Measurements from ENCODE around the gene PRKCA. TPM values are rescaled to one million over a fixed set of nuclear protein-coding genes. Genes with fewer than 3 reads are reported as not detected.

Gene PRKCA
- polyA plus RNA-seq, 2 of the 4 experiments (the other 2 are of a cell fraction): 28.8 to 65.0 TPM

DNA sequence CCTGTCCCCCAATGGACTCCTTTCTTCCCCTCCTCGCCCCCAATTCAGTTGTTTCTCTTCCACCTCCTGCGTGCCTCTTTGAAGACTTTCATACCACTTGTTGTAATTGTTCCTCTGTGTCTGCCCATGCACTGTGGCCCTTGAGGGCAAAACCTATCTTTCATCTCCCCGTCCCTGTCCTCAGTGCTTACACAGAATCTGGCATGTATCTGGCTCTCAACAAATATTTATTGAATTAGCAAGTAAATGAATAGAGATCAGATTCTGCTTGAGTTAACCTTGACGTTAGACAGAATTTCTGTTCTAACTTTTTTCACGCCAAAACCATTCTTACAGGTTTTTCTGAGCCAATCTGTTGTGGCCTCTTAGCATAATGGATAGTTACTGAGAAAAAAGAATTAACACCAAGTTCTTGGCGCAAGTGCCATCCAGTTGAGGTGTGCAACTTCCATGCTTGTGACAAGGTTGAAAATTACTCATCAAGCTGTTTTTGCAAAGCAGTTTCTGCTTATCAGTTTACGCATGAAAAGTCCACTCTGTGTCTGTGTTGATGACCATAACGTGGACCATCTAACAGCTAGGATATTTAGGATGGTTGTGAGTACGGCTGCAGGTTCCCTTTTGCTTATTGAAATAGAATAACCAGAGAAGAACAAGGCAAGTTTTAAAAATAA, 215.1 kb downstream of the PRKCA start:
- ChIA-PET POLR2A (no interaction called here), CTCF (interaction anchor here (1.0 to 4.0 kb wide), 3 partner anchors 12 to 49 kb away, joined by 3 to 15 read pairs (median 4); no protein-coding TSS in a partner anchor)
- Histone ChIP-seq H3K4me2 (peak overlapping the region; percentile 12; the same call in 1 of the 3 replicates), H3K27ac (0 out of 6 replicates have a peak overlapping the region, but pooled peaks of 1 of the 2 experiments have one; percentile 16), H3K4me1 (peaks cover 33% of the 10 kb centered on the region), H3K4me3 (no peak overlapping the region), H3K9me3 (no peaks in the 10 kb centered on the region)
- FAIRE-seq (no peak), DNase-seq (ENCODE audit: low read depth in 1 of 2, low spot score in 1 of 2) (no peak), ATAC-seq (no peak)
- no peak for TF ChIP-seq MAZ (IDR thresholded peaks at IDR 0.05; ENCODE audit: borderline replicate concordance, low read depth, low read length)
- TF ChIP-seq, protein P1, sequence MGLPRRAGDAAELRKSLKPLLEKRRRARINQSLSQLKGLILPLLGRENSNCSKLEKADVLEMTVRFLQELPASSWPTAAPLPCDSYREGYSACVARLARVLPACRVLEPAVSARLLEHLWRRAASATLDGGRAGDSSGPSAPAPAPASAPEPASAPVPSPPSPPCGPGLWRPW (IDR thresholded peaks at IDR 0.05): no peak
- TF ChIP-seq RAD21 (conservative IDR thresholded peaks at IDR 0.05 in 1 of 2, IDR thresholded peaks at IDR 0.05 in 1 of 2): no peak
- no peak for TF ChIP-seq CBX8 (IDR thresholded peaks at IDR 0.05)
- TF ChIP-seq JUNB (IDR thresholded peaks at IDR 0.05): no peak
- TF ChIP-seq CBX2 (IDR thresholded peaks at IDR 0.05; ENCODE audit: borderline replicate concordance, low read depth): no peak
- no peak for TF ChIP-seq NFE2L2 (conservative IDR thresholded peaks at IDR 0.05; ENCODE audit: low read length)
- TF ChIP-seq, protein P2, sequence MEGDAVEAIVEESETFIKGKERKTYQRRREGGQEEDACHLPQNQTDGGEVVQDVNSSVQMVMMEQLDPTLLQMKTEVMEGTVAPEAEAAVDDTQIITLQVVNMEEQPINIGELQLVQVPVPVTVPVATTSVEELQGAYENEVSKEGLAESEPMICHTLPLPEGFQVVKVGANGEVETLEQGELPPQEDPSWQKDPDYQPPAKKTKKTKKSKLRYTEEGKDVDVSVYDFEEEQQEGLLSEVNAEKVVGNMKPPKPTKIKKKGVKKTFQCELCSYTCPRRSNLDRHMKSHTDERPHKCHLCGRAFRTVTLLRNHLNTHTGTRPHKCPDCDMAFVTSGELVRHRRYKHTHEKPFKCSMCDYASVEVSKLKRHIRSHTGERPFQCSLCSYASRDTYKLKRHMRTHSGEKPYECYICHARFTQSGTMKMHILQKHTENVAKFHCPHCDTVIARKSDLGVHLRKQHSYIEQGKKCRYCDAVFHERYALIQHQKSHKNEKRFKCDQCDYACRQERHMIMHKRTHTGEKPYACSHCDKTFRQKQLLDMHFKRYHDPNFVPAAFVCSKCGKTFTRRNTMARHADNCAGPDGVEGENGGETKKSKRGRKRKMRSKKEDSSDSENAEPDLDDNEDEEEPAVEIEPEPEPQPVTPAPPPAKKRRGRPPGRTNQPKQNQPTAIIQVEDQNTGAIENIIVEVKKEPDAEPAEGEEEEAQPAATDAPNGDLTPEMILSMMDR (IDR thresholded peaks at IDR 0.05): no peak
- no peak for TF ChIP-seq RNF2 (IDR thresholded peaks at IDR 0.05; ENCODE audit: borderline replicate concordance, low read depth)
- WGBS (ENCODE audit: missing lambda C conversion rate): 67% methylated on average over 9 of the region's 9 CpGs

DNA sequence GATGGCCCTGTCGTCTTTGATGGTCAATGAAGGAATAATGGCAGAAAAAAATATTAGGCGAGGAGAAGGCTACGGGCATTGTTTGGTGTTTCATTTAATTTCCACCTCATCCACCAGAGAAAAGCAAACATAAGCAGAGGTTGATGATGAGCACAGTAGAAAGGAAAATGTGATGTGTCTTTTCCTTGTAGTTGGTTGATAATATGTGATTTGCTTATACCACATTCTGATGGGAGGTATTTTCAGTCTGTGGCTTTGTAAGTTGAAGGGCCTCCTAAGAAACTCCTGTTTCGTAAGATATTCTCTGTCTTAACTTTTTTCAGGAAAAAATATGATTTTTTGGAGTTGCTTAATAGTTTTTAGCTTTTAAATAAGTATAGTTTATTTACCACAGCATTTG, 215.7 kb downstream of the PRKCA start:
- no peak for DNase-seq (ENCODE audit: low read depth in 1 of 2, low spot score in 1 of 2)
- FAIRE-seq: no peak
- ChIA-PET POLR2A (no interaction called here), CTCF (interaction anchor here (1.7 to 4.0 kb wide), 2 partner anchors 13 to 49 kb away, joined by 4 to 15 read pairs; no protein-coding TSS in a partner anchor)
- no peak for ATAC-seq
- 0 out of 6 replicates have a peak overlapping the region, but pooled peaks of 1 of the 2 experiments have one; percentile 16 for H3K27ac ChIP-seq
- H3K4me2 ChIP-seq: no peak overlapping the region
- TF ChIP-seq, protein P2 (IDR thresholded peaks at IDR 0.05): no peak
- TF ChIP-seq POLR2A (IDR thresholded peaks at IDR 0.05; ENCODE audit: low read length): no peak
- TF ChIP-seq, protein P3, sequence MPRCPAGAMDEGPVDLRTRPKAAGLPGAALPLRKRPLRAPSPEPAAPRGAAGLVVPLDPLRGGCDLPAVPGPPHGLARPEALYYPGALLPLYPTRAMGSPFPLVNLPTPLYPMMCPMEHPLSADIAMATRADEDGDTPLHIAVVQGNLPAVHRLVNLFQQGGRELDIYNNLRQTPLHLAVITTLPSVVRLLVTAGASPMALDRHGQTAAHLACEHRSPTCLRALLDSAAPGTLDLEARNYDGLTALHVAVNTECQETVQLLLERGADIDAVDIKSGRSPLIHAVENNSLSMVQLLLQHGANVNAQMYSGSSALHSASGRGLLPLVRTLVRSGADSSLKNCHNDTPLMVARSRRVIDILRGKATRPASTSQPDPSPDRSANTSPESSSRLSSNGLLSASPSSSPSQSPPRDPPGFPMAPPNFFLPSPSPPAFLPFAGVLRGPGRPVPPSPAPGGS (IDR thresholded peaks at IDR 0.05): no peak
- TF ChIP-seq NFE2L2 (conservative IDR thresholded peaks at IDR 0.05; ENCODE audit: low read length): no peak
- TF ChIP-seq RARB (CRISPR knock-in tag; IDR thresholded peaks at IDR 0.05): no peak
- TF ChIP-seq CHD2 (IDR thresholded peaks at IDR 0.05; ENCODE audit: low read length, partially characterized antibody): no peak
- no peak for TF ChIP-seq HOXB5 (CRISPR knock-in tag; IDR thresholded peaks at IDR 0.05)
- TF ChIP-seq, protein P4, sequence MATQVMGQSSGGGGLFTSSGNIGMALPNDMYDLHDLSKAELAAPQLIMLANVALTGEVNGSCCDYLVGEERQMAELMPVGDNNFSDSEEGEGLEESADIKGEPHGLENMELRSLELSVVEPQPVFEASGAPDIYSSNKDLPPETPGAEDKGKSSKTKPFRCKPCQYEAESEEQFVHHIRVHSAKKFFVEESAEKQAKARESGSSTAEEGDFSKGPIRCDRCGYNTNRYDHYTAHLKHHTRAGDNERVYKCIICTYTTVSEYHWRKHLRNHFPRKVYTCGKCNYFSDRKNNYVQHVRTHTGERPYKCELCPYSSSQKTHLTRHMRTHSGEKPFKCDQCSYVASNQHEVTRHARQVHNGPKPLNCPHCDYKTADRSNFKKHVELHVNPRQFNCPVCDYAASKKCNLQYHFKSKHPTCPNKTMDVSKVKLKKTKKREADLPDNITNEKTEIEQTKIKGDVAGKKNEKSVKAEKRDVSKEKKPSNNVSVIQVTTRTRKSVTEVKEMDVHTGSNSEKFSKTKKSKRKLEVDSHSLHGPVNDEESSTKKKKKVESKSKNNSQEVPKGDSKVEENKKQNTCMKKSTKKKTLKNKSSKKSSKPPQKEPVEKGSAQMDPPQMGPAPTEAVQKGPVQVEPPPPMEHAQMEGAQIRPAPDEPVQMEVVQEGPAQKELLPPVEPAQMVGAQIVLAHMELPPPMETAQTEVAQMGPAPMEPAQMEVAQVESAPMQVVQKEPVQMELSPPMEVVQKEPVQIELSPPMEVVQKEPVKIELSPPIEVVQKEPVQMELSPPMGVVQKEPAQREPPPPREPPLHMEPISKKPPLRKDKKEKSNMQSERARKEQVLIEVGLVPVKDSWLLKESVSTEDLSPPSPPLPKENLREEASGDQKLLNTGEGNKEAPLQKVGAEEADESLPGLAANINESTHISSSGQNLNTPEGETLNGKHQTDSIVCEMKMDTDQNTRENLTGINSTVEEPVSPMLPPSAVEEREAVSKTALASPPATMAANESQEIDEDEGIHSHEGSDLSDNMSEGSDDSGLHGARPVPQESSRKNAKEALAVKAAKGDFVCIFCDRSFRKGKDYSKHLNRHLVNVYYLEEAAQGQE (IDR thresholded peaks at IDR 0.05): no peak
- TF ChIP-seq, protein P5, sequence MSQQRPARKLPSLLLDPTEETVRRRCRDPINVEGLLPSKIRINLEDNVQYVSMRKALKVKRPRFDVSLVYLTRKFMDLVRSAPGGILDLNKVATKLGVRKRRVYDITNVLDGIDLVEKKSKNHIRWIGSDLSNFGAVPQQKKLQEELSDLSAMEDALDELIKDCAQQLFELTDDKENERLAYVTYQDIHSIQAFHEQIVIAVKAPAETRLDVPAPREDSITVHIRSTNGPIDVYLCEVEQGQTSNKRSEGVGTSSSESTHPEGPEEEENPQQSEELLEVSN (IDR thresholded peaks at IDR 0.05; ENCODE audit: borderline replicate concordance, low read depth): no peak
- no peak for TF ChIP-seq RNF2 (IDR thresholded peaks at IDR 0.05; ENCODE audit: borderline replicate concordance, low read depth)
- no peak for TF ChIP-seq SMC3 (IDR thresholded peaks at IDR 0.05)
- no peak for TF ChIP-seq JUN (IDR thresholded peaks at IDR 0.05)
- TF ChIP-seq ZC3H11A (IDR thresholded peaks at IDR 0.05): no peak
- TF ChIP-seq POLR2AphosphoS2 (conservative IDR thresholded peaks at IDR 0.05; ENCODE audit: low read length): no peak
- TF ChIP-seq, protein P6, sequence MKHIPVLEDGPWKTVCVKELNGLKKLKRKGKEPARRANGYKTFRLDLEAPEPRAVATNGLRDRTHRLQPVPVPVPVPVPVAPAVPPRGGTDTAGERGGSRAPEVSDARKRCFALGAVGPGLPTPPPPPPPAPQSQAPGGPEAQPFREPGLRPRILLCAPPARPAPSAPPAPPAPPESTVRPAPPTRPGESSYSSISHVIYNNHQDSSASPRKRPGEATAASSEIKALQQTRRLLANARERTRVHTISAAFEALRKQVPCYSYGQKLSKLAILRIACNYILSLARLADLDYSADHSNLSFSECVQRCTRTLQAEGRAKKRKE (CRISPR knock-in tag; IDR thresholded peaks at IDR 0.05; ENCODE audit: low read depth): no peak
- TF ChIP-seq EHMT2 (IDR thresholded peaks at IDR 0.05; ENCODE audit: low read depth): no peak
- no peak for TF ChIP-seq RCOR1 (IDR thresholded peaks at IDR 0.05; ENCODE audit: low read depth, low read length)
- no peak for TF ChIP-seq FOXS1 (CRISPR knock-in tag; IDR thresholded peaks at IDR 0.05)
- no peak for TF ChIP-seq EHF (CRISPR knock-in tag; IDR thresholded peaks at IDR 0.05)
- peaks cover 40% of the 10 kb centered on the region for H3K4me1 ChIP-seq
- 84% methylated on average over 4 of the region's 4 CpGs for WGBS (ENCODE audit: missing lambda C conversion rate)
- no peak overlapping the region for H3K4me3 ChIP-seq
- no peaks in the 10 kb centered on the region for H3K9me3 ChIP-seq
